ENCODE measurements around the gene PHF20. TPM values are rescaled to one million over a fixed set of nuclear protein-coding genes. Genes with fewer than 3 reads are reported as not detected.

The PHF20 gene
- total and polyA plus RNA-seq, 2 of the 8 experiments (the other 6 are each of a cell fraction or from before 2014, with no cell fraction given): 25.6 to 70.1 TPM

- no peak overlapping the region for H2BK15ac ChIP-seq (ENCODE audit: low read length)
- no peak overlapping the region for H2BK12ac ChIP-seq (ENCODE audit: low read depth, low read length)
- no peak overlapping the region for H3K9ac ChIP-seq (replicated peaks in 1 of 4; ENCODE audit: extremely low read depth in 1 of 4, low read depth in 3 of 4, low read length in 3 of 4)
- 91% methylated on average over 2 of the region's 2 CpGs; no CpG with 5 or more reads in 1 of the 2 experiments for WGBS, 2 experiments (ENCODE audit: extremely low coverage in 1 of 2, insufficient coverage in 1 of 2, insufficient read length in 1 of 2, insufficient replicate concordance in 2 of 2, low coverage in 1 of 2, low lambda C conversion rate in 2 of 2, missing lambda C conversion rate in 1 of 2)
- no peak overlapping the region for H4K8ac ChIP-seq (ENCODE audit: extremely low read depth, insufficient read depth, low read length)
- H3K23ac ChIP-seq (ENCODE audit: insufficient read length): no peak overlapping the region
- no peak overlapping the region for H3K4ac ChIP-seq (replicated peaks; ENCODE audit: insufficient read length, low read depth, low read length)
- no peak overlapping the region for H3K14ac ChIP-seq (ENCODE audit: insufficient read length)
- no peaks in the 10 kb centered on the region; the same call in 1 of the 2 replicates for H3K23me2 ChIP-seq (ENCODE audit: low read depth, low read length)
- FAIRE-seq: no peak
- H3K27ac ChIP-seq (ENCODE audit: low read depth, low read length): no peak overlapping the region
- no peak overlapping the region for H4K91ac ChIP-seq (replicated peaks; ENCODE audit: insufficient read length, low read length)
- no peaks in the 10 kb centered on the region for H3K9me3 ChIP-seq (ENCODE audit: insufficient read depth in 2 of 2, low read depth in 1 of 2, low read length in 1 of 2)
- no peaks in the 10 kb centered on the region for H3K36me3 ChIP-seq (ENCODE audit: control insufficient read depth in 2 of 4, insufficient read depth in 4 of 4, low read length in 3 of 4)
- no peak overlapping the region for H3K4me3 ChIP-seq (ENCODE audit: extremely low read depth in 1 of 4, insufficient read depth in 2 of 4, low read depth in 3 of 4, low read length in 4 of 4)
- no peaks in the 10 kb centered on the region for H4K20me1 ChIP-seq (replicated peaks in 1 of 2; ENCODE audit: control insufficient read depth in 1 of 2, insufficient read depth in 2 of 2, low read length in 2 of 2)
- no peaks in the 10 kb centered on the region for H3K79me2 ChIP-seq (ENCODE audit: control insufficient read depth in 1 of 2, insufficient read depth in 2 of 2, low read length in 2 of 2)
- H2AK5ac ChIP-seq (ENCODE audit: low read depth, low read length): no peak overlapping the region
- no peak overlapping the region for H3K56ac ChIP-seq (replicated peaks; ENCODE audit: insufficient read length, low read depth, low read length)
- no peak overlapping the region for H2BK120ac ChIP-seq (replicated peaks; ENCODE audit: low read depth, low read length)
- no peak overlapping the region for H2BK5ac ChIP-seq (ENCODE audit: low read depth, low read length)
- no peak overlapping the region for H3K18ac ChIP-seq (ENCODE audit: extremely low read depth, low read length)
- no peak overlapping the region for H3K4me2 ChIP-seq (ENCODE audit: insufficient read depth in 1 of 2, low read depth in 2 of 2, low read length in 2 of 2)
- no peak overlapping the region for H4K5ac ChIP-seq (ENCODE audit: insufficient read length, low read depth, low read length)
- CTCF ChIA-PET (ENCODE audit: partially characterized antibody): interaction anchor here (1.2 kb wide), 1 partner anchor 132 kb away, joined by 3 read pairs; no protein-coding TSS in a partner anchor
- H3K79me1 ChIP-seq (ENCODE audit: low read depth, low read length): no peaks in the 10 kb centered on the region
- H3K4me1 ChIP-seq (replicated peaks in 1 of 4; ENCODE audit: control insufficient read depth in 3 of 4, insufficient read depth in 4 of 4, low read length in 3 of 4): no peaks in the 10 kb centered on the region
- H2BK20ac ChIP-seq (ENCODE audit: low read length): no peak overlapping the region
- no peak overlapping the region for H2AFZ ChIP-seq (ENCODE audit: low read length)
- POLR2A ChIA-PET (ENCODE audit: partially characterized antibody): interaction anchor here (0.6 to 45.3 kb wide), 4 partner anchors 8 to 844 kb away, joined by 3 to 2341 read pairs (median 50); partner anchors contain the start of genes NFS1, RBM39 and ROMO1
- no peaks in the 10 kb centered on the region for H3K27me3 ChIP-seq (replicated peaks in 1 of 4; ENCODE audit: control insufficient read depth in 3 of 4, extremely low read depth in 1 of 4, insufficient read depth in 3 of 4, low read length in 3 of 4)
- no peak for DNase-seq (ENCODE audit: low read depth in 1 of 2, low spot score in 2 of 2)
- TF ChIP-seq SIN3A (conservative IDR thresholded peaks at IDR 0.05 in 1 of 2, IDR thresholded peaks at IDR 0.05 in 1 of 2; ENCODE audit: low read depth in 1 of 2, low read length in 2 of 2): no peak
- no peak for TF ChIP-seq MAFK (IDR thresholded peaks at IDR 0.05; ENCODE audit: low read depth, low read length)
- no peak for TF ChIP-seq SAP30 (IDR thresholded peaks at IDR 0.05; ENCODE audit: insufficient read depth, insufficient replicate concordance, low read length)
- TF ChIP-seq KDM4A (IDR thresholded peaks at IDR 0.05; ENCODE audit: low read depth, low read length, severe bottlenecking): no peak
- TF ChIP-seq SP1 (IDR thresholded peaks at IDR 0.05; ENCODE audit: low read depth, low read length): no peak
- TF ChIP-seq ZNF274 (IDR thresholded peaks at IDR 0.05; ENCODE audit: borderline replicate concordance, extremely low read depth, low read length): no peak
- no peak for TF ChIP-seq BACH1 (IDR thresholded peaks at IDR 0.05; ENCODE audit: low read length)
Observed at GRCh38 chr20:35750611-35751010, 21.2 kb upstream of the PHF20 start.
